Measurements from ENCODE around the gene OXCT2. TPM values are rescaled to one million over a fixed set of nuclear protein-coding genes. Genes with fewer than 3 reads are reported as not detected.

The OXCT2 gene
- total and polyA plus RNA-seq, 9 of the 15 experiments (the other 6 are each of a cell fraction or from before 2014, with no cell fraction given) = 0.08 to 0.64 (median 0.22) TPM; not detected in 2

GRCh38 chr1:39788758-39789570 is 17.8 kb upstream of the OXCT2 start, which contains the start of gene BMP8B (continued):
- peak; percentile 60; the same call in 1 of the 2 replicates for TF ChIP-seq ZBTB33 (CRISPR knock-in tag; IDR thresholded peaks at IDR 0.05)
- TF ChIP-seq PCBP1 (IDR thresholded peaks at IDR 0.05; ENCODE audit: low read depth, low read length, poor library complexity, severe bottlenecking) = peak; percentile 61
- peak; percentile 88 for TF ChIP-seq VEZF1 (CRISPR knock-in tag; IDR thresholded peaks at IDR 0.05)
- no peak for TF ChIP-seq TEAD4 (IDR thresholded peaks at IDR 0.05; ENCODE audit: low read length)
- TF ChIP-seq TEAD4 (CRISPR knock-in tag; IDR thresholded peaks at IDR 0.05; ENCODE audit: borderline replicate concordance) = peak; percentile 65; the same call in 1 of the 2 replicates
- peak; percentile 25 to 78 (median 70) for TF ChIP-seq YY1 (IDR thresholded peaks at IDR 0.05; ENCODE audit: borderline replicate concordance in 1 of 3, control insufficient read depth in 1 of 3, extremely low read depth in 1 of 3, insufficient read depth in 3 of 3, insufficient read length in 1 of 3, insufficient replicate concordance in 2 of 3, low read depth in 1 of 3, low read length in 2 of 3)
- TF ChIP-seq CREM (IDR thresholded peaks at IDR 0.05; ENCODE audit: low read depth) = peak; percentile 45
- TF ChIP-seq HMG20A (CRISPR knock-in tag; conservative IDR thresholded peaks at IDR 0.05) = no peak
- TF ChIP-seq STAT6 (CRISPR knock-in tag; IDR thresholded peaks at IDR 0.05) = no peak
- TF ChIP-seq NRF1 (conservative IDR thresholded peaks at IDR 0.05 in 1 of 2, IDR thresholded peaks at IDR 0.05 in 1 of 2) = peak in 1 of 2 experiments; percentile 24; a peak in 2 of 4 replicates
- peak; percentile 76 for TF ChIP-seq MAX (CRISPR knock-in tag; IDR thresholded peaks at IDR 0.05)
- peak; percentile 48; the same call in 1 of the 2 replicates for TF ChIP-seq THAP12 (CRISPR knock-in tag; IDR thresholded peaks at IDR 0.05)

All from K562 (cell line).